A549 (cell line): Measurements from ENCODE around the gene TMEM141.

ENCODE experiments used
- CHD4 ChIP-seq: fragments of 200-600 bp; sonication (generic); IDR thresholded peaks from 2 replicates; pipeline ENCODE4 v1.6.1; 2016; ENCODE audit warnings: antibody characterized with exemption, mild to moderate bottlenecking, borderline replicate concordance
- CTCF ChIP-seq: fragments of >200 bp; sonication (Bioruptor Twin); formaldehyde crosslinking; IDR thresholded peaks from 3 replicates; pipeline ENCODE4 v1.5.1; 2016
- EP300 ChIP-seq, 2 experiments: fragments of >200 bp; sonication (Bioruptor Twin); formaldehyde crosslinking; IDR thresholded peaks; 2 replicates in 1 of 2; 3 replicates in 1 of 2; pipeline ENCODE4 v1.6.1; 2016 to 2017
- HMGXB4 ChIP-seq: fragments of 250-450 bp; sonication (Bioruptor Pico); IDR thresholded peaks from 2 replicates; pipeline ENCODE4 v1.5.0; 2021; ENCODE audit warnings: mild to moderate bottlenecking, moderate library complexity, borderline replicate concordance
- KDM1A ChIP-seq: fragments of 200-600 bp; sonication (generic); IDR thresholded peaks from 2 replicates; pipeline ENCODE4 v1.6.1; 2016; ENCODE audit warnings: low read depth, mild to moderate bottlenecking
- NPAS2 ChIP-seq: fragments of 250-450 bp; sonication (Bioruptor Pico); IDR thresholded peaks from 2 replicates; pipeline ENCODE4 v1.8.0; 2022; ENCODE audit warnings: mild to moderate bottlenecking, moderate library complexity, borderline replicate concordance
- PBX3 ChIP-seq: IDR thresholded peaks from 2 replicates; pipeline ENCODE4 v1.6.1; 2012
- PHF8 ChIP-seq: fragments of 200-600 bp; sonication (generic); IDR thresholded peaks from 2 replicates; pipeline ENCODE4 v1.6.1; 2016; ENCODE audit warnings: low read depth, mild to moderate bottlenecking, antibody characterized with exemption, moderate library complexity, borderline replicate concordance
- POLR2A ChIP-seq: IDR thresholded peaks from 2 replicates; pipeline ENCODE4 v1.6.1; 2012; ENCODE audit warnings: mild to moderate bottlenecking, low read length
- USF2 ChIP-seq: fragments of 450-650 bp; IDR thresholded peaks from 2 replicates; pipeline ENCODE4 v1.6.1; 2014; ENCODE audit warnings: antibody characterized with exemption
- ZC3H11A ChIP-seq: fragments of 450-650 bp; IDR thresholded peaks from 2 replicates; pipeline ENCODE4 v1.6.1; 2014; ENCODE audit warnings: antibody characterized with exemption, mild to moderate bottlenecking

GRCh38 chr9:136771907-136772415 is 19.2 kb upstream of the TMEM141 start:
- TF ChIP-seq KDM1A (no peak), PHF8 (no peak), EP300 (IDR thresholded peaks at IDR 0.05) (no peak), CTCF (no peak), PBX3 (no peak), USF2 (no peak), CHD4 (no peak), HMGXB4 (CRISPR knock-in tag) (no peak), ZC3H11A (no peak), NPAS2 (CRISPR knock-in tag) (no peak), POLR2A (no peak)
